ENCODE results near the gene TRAF3. TPM values are rescaled to one million over a fixed set of nuclear protein-coding genes. Genes with fewer than 3 reads are reported as not detected.

TRAF3 gene
- polyA plus RNA-seq, 1 of the 3 experiments (the other 2 are of a cell fraction), result 17.9 TPM

- Histone ChIP-seq H2AFZ (ENCODE audit: low read depth) (no peak overlapping the region), H3K27ac (ENCODE audit: low read depth in 2 of 2, low read length in 1 of 2) (no peak overlapping the region), H3K27me3 (ENCODE audit: insufficient read depth) (no peaks in the 10 kb centered on the region), H3K9ac (no peak overlapping the region), H3K36me3 (replicated peaks in 1 of 2; ENCODE audit: control insufficient read depth in 1 of 2, insufficient read depth in 2 of 2, low read length in 1 of 2) (no peaks in the 10 kb centered on the region), H3K79me2 (ENCODE audit: insufficient read depth) (no peaks in the 10 kb centered on the region), H3K4me3 (ENCODE audit: low read depth in 2 of 2, low read length in 1 of 2) (no peak overlapping the region), H3K4me2 (no peak overlapping the region), H4K20me1 (ENCODE audit: insufficient read depth) (no peaks in the 10 kb centered on the region), H3F3A (replicated peaks; ENCODE audit: insufficient read depth) (no peaks in the 10 kb centered on the region), H3K9me2 (no peaks in the 10 kb centered on the region), H3K4me1 (ENCODE audit: control insufficient read depth in 1 of 2, insufficient read depth in 2 of 2, low read depth in 1 of 2, low read length in 1 of 2) (peaks cover 0 to 7% of the 10 kb centered on the region in 2 experiments; a peak in 1 of 4 replicates), H3K9me3 (no peaks in the 10 kb centered on the region)
- TF ChIP-seq MAX (IDR thresholded peaks at IDR 0.05; ENCODE audit: low read depth) (no peak), YY1 (IDR thresholded peaks at IDR 0.05; ENCODE audit: low read depth) (no peak), FOSL2 (IDR thresholded peaks at IDR 0.05; ENCODE audit: borderline replicate concordance, low read depth) (no peak), EP300 (IDR thresholded peaks at IDR 0.05; ENCODE audit: borderline replicate concordance in 1 of 2, low read depth in 1 of 2, low read length in 1 of 2) (no peak), ELF1 (IDR thresholded peaks at IDR 0.05) (no peak), SIN3A (IDR thresholded peaks at IDR 0.05; ENCODE audit: borderline replicate concordance, low read depth, low read length) (no peak), USF1 (IDR thresholded peaks at IDR 0.05; ENCODE audit: borderline replicate concordance, low read depth) (no peak), POLR2AphosphoS5 (IDR thresholded peaks at IDR 0.05; ENCODE audit: low read depth, low read length) (no peak), IRF3 (IDR thresholded peaks at IDR 0.05; ENCODE audit: low read depth, low read length) (no peak), REST (IDR thresholded peaks at IDR 0.05; ENCODE audit: low read depth, low read length) (no peak), EZH2phosphoT487 (IDR thresholded peaks at IDR 0.05; ENCODE audit: borderline replicate concordance, low read depth) (no peak), MXI1 (IDR thresholded peaks at IDR 0.05; ENCODE audit: low read depth, low read length) (no peak), ZBTB33 (IDR thresholded peaks at IDR 0.05; ENCODE audit: borderline replicate concordance, low read depth) (no peak), RAD21 (IDR thresholded peaks at IDR 0.05; ENCODE audit: low read length) (no peak), JUND (IDR thresholded peaks at IDR 0.05) (no peak), GATA2 (CRISPR knock-in tag; IDR thresholded peaks at IDR 0.05) (no peak), CTCF (IDR thresholded peaks at IDR 0.05) (no peak), FOXM1 (IDR thresholded peaks at IDR 0.05; ENCODE audit: low read depth) (no peak), RFX5 (IDR thresholded peaks at IDR 0.05; ENCODE audit: low read length) (no peak)
- POLR2A ChIA-PET, result interaction anchor here (0.7 kb wide), 1 partner anchor 28 kb away, joined by 3 read pairs; no protein-coding TSS in a partner anchor
- CTCF ChIA-PET, result interaction anchor here (0.5 to 2.0 kb wide), 4 partner anchors 15 to 128 kb away, joined by 3 to 6 read pairs (median 4); no protein-coding TSS in a partner anchor
- DNase-seq, result no peak
- WGBS (ENCODE audit: low lambda C conversion rate), result 98% methylated on average over 22 of the region's 33 CpGs
These were observed 27.6 kb upstream of the TRAF3 start for GRCh38 chr14:102749393-102750305.

Data from SK-N-SH (cell line).